Measurements from ENCODE around the gene YTHDF2.
"Not testable (repeated sequence)": the region's sequence is repeated elsewhere in the genome, so short reads cannot be mapped to it uniquely, and the experiment has no call there.

The YTHDF2 gene

DNA sequence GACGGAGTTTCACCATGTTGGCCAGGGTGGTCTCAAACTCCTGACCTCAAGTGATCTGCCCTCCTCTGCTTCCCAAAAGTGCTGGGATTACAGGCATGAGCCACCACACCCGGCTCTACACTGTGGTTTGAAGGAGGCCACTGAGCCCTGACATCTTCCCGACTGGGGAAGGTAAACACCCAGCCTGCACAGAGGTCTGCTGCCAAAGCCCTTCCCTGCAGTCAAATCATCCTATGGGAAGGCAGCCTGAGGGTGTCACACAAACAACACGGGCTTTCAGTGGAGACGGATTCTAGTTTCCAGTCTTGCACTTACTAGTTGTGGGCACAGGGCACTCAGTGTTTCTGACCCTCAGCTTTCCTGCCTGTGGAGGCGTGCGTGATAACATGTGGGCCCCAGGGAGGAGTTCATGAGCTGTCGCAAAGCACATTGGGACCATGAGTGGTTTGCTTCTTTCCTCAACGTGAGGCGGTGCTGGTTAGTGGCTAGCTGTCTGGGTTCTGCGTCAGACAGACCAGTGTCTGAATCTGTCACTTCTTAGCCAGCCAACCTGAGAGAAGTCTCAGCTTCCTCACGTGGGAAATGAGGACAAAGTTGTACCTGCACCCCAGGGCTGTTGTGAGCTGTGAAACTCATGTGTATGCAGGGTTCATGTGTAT is 53.8 kb downstream of the YTHDF2 start:
- DNase-seq (ENCODE audit: low spot score), result no peak
- TF ChIP-seq, protein P1, sequence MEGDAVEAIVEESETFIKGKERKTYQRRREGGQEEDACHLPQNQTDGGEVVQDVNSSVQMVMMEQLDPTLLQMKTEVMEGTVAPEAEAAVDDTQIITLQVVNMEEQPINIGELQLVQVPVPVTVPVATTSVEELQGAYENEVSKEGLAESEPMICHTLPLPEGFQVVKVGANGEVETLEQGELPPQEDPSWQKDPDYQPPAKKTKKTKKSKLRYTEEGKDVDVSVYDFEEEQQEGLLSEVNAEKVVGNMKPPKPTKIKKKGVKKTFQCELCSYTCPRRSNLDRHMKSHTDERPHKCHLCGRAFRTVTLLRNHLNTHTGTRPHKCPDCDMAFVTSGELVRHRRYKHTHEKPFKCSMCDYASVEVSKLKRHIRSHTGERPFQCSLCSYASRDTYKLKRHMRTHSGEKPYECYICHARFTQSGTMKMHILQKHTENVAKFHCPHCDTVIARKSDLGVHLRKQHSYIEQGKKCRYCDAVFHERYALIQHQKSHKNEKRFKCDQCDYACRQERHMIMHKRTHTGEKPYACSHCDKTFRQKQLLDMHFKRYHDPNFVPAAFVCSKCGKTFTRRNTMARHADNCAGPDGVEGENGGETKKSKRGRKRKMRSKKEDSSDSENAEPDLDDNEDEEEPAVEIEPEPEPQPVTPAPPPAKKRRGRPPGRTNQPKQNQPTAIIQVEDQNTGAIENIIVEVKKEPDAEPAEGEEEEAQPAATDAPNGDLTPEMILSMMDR (IDR thresholded peaks at IDR 0.05), result no peak
- no peak overlapping the region for H3K27ac ChIP-seq
- H3K4me3 ChIP-seq, result no peak overlapping the region

GRCh38 chr1:28791929-28792328 is 55.2 kb downstream of the YTHDF2 start:
- not testable (repeated sequence) for DNase-seq (ENCODE audit: low spot score); H3K27ac ChIP-seq; H3K4me3 ChIP-seq

DNA sequence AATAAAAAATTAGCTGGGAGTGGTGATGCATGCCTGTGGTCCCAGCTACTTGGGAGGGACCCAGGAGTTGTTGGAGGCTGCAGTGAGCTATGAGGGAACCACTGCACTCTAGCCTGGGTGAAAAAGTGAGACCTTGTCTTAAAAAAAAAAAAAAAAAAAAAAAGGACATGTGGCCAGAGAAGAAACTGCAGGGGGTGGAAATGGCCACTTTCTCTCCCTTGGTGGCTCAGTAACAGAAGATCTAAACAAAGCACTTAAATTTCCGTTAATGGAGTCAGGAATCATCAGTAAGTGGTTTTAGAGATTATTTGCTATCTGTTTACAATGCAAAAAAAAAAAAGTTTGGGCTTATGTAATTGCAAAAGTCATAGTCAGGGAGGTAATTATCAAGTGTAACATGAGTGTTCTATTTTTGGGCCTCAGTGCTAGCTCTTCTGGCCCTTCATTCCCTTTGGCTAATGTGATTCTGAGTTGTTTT is 55.9 kb downstream of the YTHDF2 start:
- TF ChIP-seq, protein P1 (IDR thresholded peaks at IDR 0.05), result no peak
- no peak overlapping the region for H3K4me3 ChIP-seq
- no peak overlapping the region for H3K27ac ChIP-seq
- no peak for DNase-seq (ENCODE audit: low spot score)

GRCh38 chr1:28794582-28794981 is 57.8 kb downstream of the YTHDF2 start:
- H3K27ac ChIP-seq; DNase-seq (ENCODE audit: low spot score); H3K4me3 ChIP-seq: not testable (repeated sequence)

DNA sequence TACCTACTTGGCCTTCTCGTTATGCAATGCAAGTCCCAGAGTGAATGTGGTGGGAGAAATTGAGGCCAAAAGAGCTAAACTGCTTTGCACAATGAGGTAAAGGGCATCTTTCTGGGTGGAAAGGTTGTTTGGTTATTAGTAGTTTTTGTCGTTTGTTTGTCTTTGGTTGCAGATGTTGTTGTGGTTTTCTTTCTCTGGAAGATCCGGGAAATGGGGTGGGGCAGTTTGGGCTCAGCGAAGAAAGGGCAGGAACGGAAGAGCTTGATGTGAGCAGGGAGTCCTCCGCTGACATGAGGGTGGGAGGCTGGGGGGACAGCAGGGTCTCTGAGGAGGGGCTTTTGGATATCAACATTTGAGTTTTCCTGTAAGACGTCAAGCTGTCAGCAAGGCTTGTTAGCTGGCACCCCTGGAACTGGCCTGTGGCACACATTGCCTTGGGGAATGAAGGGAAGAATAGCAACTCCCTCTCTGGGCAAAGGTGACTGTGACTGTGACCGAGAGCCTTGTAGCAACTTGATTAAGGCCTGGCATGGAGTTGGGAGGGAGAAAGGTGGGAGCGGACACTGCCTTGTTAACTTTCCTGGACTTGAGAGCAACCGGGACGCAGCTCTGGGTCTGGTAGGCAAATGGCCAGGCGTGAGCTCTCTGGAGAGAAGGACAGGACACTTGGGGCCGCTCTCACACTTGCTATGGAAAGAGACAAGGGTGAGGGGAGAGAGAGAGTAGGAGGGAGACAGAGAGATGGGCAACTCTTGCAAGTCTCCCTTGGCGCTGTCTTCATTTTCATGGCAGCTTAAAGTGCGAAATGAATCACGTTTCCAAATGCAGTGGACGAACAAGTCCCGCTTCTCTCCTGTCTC is 59.8 kb downstream of the YTHDF2 start:
- Histone ChIP-seq H3K27ac (no peak overlapping the region), H3K4me3 (no peak overlapping the region)
- TF ChIP-seq, protein P1 (IDR thresholded peaks at IDR 0.05), result no peak
- DNase-seq (ENCODE audit: low spot score), result no peak

DNA sequence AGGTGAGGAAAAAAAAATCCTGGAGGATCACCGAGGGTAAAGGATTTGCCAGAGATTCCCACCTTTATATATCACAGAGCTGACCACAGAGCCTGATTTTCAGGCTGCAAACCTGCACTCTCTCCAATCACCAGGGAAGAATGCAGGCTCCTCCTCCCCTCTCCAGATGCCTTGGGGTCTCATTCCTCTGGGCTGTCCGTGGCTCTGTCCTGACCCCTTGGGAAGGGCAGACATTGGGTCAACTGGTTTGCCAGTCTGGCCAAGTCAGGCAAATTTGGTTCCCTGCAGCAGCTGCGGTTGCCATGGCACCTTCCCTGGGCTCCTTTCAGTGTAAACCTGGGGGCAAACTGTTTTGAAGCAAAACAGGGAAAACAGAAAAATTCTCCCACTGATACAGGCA is 63.6 kb downstream of the YTHDF2 start:
- TF ChIP-seq, protein P1 (IDR thresholded peaks at IDR 0.05), result no peak
- Histone ChIP-seq H3K4me3 (no peak overlapping the region), H3K27ac (no peak overlapping the region)
- DNase-seq (ENCODE audit: low spot score), result no peak

DNA sequence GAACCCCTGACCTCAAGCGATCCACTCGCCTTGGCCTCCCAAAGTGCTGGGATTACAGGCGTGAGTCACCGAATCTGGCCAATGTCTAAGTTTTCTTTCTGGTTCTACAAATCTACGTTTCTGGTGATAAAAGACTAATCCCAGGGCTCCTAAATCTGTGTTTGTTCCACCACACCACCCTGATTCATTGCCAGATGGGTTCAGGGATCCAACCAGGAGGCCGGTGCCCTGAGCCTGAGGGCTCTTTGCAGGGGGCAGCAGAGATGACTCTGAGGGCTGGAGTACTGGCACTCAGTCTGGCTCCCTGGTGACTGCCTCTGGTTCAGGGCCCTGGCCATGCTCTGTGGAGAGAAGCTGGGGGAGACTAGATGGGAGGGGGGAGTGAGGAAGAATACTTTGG is 64.7 kb downstream of the YTHDF2 start:
- TF ChIP-seq, protein P1 (IDR thresholded peaks at IDR 0.05), result no peak
- no peak overlapping the region for H3K4me3 ChIP-seq
- no peak overlapping the region for H3K27ac ChIP-seq
- DNase-seq (ENCODE audit: low spot score), result no peak

GRCh38 chr1:28803051-28803450 is 66.3 kb downstream of the YTHDF2 start:
- H3K27ac ChIP-seq, result no peak overlapping the region
- no peak overlapping the region for H3K4me3 ChIP-seq
- TF ChIP-seq, protein P1 (IDR thresholded peaks at IDR 0.05), result no peak
- DNase-seq (ENCODE audit: low spot score), result no peak

Data from coronary artery (tissue), 2 donors.